GM18505 (cell line): ENCODE data around the gene CABCOCO1.

Experiments used
- ATAC-seq: cut with Tn5 transposase; IDR thresholded peaks from one replicate; pipeline ENCODE4 v1.9.1; 2021; ENCODE audit not compliant: unreplicated experiment
- POLR2A ChIP-seq: IDR thresholded peaks from 4 replicates; pipeline ENCODE4 v1.6.1; 2011; ENCODE audit warnings: borderline replicate concordance; ENCODE audit not compliant: insufficient read depth, insufficient read length; ENCODE audit errors: extremely low read depth

CABCOCO1 gene

DNA sequence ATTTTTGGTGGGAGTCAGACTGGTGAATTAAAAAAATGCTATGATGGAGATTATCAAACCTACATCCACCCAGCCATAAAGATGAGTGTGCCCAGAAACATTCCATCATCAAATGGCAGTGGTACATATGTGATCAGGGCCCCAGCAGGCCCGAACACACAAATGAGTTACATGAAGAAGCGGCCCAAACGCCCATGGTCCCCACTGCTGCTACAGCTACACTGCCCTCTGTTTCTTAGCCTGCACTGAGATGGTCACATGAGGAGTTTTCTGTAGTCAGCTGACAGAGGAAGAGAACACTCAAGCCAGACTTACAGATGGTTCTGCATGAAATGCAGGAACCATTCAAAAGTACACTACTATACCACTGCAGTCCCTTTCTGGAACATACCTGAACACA, 142.4 kb downstream of the CABCOCO1 start:
- TF ChIP-seq POLR2A = no peak
- ATAC-seq = no peak

DNA sequence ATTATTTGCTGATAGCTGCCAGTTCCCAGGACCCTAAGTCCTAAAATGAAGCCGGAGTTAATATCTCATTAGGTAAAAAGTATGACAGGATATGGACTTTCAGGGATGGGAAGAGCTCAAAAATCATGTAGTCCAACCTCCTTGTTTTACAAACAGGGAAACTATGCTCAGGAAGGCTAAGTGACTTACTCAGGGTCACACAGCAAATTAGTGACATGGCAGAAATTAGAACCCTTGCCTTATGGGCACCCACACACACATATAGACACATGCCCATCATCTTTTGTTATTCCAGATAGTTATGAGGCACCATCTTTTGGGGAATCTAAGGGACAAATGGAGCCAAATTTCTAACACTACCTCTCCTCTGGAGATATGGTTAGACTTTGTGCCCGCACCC, 147.5 kb downstream of the CABCOCO1 start:
- no peak for TF ChIP-seq POLR2A
- no peak for ATAC-seq

DNA sequence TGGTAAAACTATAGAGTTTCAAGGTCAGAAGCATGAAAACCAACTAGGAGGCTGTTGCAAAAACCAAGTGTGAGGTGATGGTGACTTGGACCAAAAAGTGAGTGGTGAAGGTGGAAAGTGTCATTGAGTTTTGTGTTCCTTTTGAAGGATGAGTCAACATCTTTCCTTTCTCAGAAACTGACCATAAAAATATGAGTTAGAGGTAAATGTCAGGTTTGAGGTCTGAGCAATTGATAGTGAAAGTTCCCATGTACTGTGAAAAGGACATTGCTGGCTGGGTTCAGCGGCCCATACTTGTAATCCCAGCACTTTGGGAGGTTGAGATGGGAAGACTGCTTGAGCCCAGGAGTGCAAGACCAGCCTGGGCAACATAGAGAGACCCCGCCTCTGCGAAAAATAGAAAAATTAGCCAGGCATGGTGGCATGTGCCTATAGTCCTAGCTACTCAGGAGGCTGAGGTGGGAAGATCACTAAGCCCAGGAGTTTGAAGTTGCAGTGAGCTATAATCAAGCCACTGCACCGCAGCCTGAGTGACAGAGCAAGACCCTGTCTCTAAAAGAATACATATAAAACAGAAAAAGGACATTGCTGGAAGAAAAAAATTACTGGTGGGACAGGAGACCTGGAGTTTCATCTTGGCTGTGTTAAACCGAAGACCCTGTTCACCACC, 149.5 kb downstream of the CABCOCO1 start:
- no peak for ATAC-seq
- TF ChIP-seq POLR2A = no peak

DNA sequence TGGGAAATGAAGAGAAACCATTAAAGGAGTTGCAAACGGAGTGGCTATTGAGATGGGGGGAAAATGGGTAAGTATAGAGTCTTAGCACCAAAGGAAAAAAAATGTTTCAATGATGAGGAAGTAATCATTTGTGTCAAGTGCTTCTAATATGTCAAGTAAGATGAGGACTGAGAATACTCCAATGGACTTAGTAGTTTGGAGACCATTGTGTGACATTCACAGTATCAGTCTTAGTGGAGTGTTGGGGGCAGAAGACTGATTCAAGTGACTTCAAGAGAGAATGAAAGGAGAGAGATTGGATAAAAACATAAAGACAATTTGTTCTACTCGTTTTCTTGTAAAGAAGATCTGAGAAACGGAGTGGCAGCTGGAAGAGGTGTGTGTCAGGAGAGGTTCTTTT, 150.2 kb downstream of the CABCOCO1 start:
- no peak for ATAC-seq
- no peak for TF ChIP-seq POLR2A

DNA sequence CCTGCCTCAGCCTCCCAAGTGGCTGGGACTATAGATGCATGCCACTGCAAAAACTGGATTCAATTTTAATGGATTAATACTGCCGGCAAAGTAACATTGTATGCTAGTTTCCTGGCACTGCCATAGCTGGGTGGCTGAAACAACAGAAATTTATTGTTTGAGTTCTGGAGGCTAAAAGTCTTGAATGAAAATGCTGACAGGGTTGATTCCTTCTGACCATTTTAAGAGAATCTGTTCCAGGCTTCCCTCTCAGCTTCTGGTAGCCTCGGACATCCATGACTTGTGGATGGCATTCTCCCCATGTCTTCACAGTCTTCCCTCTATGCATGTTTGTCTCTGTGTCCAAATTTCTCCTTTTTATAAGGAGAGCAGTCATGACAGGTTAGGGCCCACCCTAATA, 151.4 kb downstream of the CABCOCO1 start:
- no peak for TF ChIP-seq POLR2A
- no peak for ATAC-seq

DNA sequence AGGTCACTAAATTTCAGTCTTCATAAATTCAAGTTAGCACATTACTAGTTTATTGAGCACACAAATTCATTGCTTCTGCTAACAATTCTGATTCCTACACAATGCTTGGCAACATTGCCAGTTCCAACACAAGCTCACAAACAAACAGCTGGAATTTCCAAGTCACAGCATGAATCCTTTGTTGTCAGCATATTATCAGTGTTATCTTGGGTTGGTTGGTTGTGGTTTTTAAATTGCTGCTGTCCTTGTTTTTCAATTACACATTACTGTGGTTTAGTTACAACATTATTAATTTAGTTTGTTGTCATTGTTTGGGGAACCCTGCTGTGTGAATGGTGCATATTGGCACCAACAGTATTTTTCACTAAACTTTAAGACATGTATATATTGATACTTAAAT, 152.8 kb downstream of the CABCOCO1 start:
- no peak for TF ChIP-seq POLR2A
- no peak for ATAC-seq
